Inflammatory macrophage (primary cell): ENCODE data around the gene SORCS2.

Source experiments
- DNase-seq, 2 donors: peaks; one replicate each; pipeline ENCODE4 v3.0.0-alpha.2; 2020 to 2022

The SORCS2 gene

DNA sequence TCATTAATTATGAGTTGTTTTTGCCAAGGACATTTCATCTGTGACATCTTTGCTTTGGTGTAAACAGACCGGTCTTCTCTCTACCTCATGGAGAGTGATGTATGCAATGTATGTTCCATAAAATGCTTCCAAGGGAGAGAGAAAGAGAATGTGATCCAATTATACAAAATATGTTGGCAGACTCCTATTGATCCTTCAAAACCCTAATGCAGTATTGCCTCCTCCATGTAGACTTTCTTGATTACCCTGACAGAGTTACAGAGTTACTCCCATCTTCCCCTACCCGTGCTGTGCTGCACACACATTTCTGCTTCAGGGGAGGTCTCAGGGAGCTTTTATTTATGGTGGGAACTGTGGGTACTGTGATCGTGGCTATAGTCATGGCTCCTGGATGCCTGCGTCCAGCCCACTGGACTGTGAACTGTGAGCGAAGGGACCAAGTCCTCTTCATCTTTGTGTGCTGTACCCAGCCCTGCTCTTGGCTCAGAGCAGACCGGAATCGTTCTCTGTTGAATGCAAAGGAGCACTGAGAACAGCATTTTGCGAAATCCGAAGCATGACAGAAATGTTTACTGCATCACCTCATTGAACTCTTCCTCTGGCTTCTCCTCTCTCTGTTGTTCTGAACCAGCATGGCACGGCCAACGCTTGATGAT, 32.7 kb downstream of the SORCS2 start:
- DNase-seq: no peak

DNA sequence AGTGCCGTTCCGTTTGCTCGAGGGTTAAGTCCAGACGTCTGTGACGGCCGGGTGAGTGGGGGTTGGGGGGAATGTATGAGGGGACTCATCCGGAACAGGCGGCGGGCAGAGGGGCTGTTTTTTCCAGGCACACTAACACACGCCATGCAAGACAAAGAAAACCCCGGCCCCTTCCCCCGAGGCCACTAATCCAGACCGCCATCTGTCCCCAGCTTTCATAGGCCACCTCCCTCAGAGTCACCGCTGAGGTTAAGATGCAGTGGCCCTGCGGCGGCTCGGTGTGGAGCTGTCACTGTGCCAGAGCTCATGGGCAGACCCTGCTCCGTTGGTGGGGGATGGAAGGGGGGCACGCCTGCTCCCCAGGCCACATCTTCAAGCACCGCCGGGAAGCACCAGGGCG, 34.1 kb downstream of the SORCS2 start:
- no peak for DNase-seq

DNA sequence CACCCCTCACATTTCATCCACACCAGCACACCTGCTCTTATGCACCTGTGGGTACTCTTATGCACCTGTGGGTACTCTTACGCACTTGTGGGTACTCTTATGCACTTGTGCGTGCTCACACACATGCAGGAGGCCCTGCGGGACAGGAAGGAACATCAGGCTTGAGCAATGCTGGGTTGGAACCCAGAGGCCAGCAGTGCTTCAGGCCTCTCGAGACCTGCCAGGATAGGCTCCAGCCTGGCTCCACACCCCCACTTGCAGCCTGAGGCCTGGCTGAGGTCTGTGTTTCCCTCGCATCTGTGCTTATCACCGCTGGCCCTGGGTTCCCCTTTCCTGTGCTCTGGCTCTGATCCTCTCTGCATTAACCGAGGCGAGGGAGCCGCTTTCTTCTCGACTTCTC, 34.7 kb downstream of the SORCS2 start:
- no peak for DNase-seq

DNA sequence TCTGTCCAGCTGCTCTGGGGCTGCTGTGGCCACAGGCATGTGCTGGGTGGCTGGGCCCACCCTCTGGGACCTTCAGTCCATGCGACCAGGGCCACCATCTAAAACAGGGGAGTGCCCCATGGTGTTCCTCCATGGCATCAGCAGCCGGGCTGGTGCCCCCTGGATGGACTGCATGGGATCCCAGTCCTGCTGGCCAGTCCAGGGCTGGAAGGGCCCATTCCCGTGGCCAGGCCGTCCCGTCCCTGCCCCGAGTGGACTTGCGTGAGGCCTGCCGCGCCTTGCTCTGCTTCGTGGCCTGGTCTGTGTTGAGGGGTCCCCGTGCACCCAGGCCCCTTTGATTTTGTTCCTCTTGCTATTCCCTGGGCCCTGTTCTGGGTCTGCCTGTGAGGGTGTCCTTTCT, 36.4 kb downstream of the SORCS2 start:
- no peak for DNase-seq

DNA sequence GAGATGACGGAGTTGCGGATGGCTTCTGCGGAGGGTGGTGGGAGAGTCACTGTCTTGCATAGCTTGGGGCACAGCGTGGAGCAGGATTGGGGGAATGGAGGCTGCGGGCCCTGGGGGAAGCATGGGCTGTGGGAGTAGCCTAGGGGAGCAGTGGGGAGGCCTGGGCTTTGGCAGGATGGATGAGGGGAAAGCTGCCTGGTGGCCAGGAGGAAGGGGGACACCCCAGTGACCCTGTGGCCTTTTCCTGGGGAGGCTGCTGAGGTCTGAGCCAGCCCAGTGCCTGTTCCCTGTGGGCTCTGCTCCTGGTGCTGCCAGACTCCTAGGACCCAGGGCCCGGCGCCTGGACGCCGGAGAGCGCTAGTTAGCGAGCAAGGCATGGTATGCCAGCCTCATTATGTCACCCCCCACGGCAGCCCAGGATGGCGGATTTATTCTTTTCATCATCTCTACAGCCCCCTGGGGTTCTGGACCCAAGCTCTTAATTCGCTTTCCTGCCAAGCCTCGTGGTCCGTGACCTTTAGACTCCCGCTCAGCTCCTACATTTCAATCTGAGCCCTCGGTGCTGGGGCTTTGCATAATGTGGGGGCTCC, 39.8 kb downstream of the SORCS2 start:
- no peak for DNase-seq

DNA sequence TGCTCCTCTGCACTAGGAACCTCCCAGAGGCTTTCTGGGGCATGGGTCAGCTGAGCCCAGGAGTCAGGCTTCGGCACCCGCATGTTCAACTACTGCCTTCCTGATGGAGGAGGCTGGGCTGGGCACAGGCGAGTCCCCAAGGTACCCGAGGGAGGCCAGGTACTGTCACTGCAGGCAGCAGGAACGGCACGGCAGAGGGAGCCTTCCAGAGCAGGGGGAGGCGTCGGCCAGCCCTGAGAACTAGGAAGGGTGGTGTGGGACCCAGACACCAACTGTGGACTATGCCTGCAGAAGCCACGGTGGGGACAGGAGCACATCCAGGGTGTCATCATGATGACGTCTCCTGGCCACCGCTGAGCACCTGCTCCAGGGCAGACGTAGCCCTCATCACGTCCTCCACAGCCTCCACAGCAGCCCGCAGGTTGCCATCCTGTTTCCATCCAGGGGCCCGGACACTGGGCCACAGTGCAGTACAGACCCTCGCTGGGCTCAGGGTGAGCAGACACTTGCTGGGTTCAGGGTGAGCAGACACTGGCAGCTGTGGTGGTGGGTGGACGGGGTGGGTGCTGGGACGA, 40.8 kb downstream of the SORCS2 start:
- DNase-seq: no peak

DNA sequence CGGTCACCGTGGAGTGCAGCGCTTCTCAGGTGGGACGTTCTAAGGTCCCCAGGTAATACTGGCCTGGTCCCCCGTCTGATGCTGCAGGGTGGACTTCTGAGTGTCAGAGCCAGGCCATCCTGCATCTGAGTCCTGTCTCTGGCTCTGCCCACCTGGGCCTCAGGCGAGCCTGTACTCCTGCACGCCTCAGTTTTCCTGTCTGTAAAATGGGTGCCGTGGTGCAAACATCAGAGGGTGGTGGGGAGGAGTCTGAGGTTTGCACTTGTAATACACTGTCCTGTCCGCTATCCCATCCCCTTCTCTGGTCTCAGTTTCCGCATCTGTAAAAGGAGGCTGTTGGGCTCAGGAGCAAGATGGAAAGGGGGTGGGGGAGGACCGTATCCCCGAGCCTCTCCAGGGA, 41.3 kb downstream of the SORCS2 start:
- DNase-seq: no peak

DNA sequence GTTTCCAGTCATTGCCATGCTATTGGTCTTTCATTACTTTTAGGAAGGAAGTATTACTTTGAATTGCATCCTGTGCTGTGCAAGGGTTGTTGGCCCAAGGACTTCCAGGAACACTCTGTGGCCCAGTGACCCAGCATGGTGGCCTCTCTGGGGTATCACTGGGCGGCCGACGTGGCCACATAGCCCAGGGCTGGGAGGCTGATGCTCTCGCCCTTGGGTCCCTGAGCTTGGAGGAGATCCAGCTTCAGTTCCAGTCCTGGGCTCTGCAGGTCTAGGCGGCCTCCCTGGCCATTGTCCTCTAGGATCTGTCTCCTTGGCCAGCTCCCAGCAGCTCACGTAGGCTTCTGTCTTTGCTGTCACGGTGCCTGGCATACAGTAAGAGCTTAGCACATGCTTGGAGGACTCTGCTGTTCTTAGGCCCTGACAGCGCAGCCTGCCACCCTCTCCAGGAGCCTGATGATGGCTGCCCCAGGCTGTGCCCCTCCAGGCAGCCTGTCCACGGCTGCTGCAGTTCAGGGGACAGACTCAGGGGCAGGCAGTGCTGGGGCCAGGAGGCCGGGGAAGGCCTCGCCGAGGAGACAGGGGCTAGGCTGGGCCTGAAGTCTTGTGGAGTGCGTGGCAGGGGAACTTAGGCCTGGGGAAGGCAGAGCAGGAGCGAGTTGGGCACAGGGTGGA, 42.2 kb downstream of the SORCS2 start:
- DNase-seq: no peak

DNA sequence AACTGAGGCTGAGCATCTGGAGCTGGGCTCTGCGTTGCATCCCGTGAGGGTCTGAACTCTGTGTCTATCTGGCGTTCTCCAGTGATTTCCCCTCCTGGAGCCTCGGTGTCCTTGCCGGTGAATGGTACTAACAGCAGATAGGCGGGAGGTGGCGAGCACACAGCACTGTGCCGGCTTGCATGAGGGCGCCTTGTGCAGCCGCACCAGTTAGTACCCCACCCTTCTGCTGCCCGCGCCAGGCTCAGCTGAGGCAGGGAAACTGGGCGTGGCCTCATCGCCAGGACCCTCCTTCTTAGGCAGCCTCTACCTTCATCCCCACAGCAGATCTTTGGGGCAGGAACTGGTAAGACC, 42.7 kb downstream of the SORCS2 start:
- no peak for DNase-seq

DNA sequence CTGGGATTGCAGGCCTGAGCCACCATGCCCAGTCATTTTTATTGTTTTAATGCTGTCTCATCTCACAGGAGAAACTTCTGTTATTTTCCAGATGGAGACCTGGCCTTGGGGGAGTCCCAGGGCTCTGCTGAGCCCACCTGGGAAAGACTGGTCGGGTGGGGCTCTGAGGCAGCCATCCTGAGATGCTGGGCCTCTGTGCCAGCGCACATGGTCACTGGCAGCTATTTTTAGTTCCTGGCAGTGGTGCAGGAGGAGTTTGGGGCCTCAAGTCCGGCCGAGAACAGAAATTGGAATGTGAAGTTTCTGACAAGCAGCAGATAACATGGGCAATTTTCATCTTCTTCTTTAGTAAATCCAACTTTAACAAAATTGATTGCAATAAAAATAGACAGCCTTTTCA, 44.5 kb downstream of the SORCS2 start:
- no peak for DNase-seq

DNA sequence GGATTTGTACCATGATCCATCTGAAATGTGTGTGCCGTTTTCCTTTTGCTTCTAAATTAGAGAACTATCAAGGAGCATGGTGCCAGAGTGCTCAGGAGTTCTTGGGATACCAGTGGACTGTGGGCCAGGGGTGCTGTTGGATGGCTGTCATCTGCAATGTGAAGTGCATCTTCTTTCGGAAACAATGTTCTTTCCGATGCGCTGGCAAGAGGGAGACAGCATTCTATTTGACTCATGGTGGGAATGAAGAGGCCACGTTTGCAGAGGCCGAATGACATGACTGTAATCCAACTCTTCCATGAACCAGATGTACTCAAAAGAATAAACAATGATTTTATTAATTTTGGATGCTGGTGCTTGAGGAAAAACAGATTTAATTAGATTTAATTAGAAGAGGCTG, 45.5 kb downstream of the SORCS2 start:
- no peak for DNase-seq

DNA sequence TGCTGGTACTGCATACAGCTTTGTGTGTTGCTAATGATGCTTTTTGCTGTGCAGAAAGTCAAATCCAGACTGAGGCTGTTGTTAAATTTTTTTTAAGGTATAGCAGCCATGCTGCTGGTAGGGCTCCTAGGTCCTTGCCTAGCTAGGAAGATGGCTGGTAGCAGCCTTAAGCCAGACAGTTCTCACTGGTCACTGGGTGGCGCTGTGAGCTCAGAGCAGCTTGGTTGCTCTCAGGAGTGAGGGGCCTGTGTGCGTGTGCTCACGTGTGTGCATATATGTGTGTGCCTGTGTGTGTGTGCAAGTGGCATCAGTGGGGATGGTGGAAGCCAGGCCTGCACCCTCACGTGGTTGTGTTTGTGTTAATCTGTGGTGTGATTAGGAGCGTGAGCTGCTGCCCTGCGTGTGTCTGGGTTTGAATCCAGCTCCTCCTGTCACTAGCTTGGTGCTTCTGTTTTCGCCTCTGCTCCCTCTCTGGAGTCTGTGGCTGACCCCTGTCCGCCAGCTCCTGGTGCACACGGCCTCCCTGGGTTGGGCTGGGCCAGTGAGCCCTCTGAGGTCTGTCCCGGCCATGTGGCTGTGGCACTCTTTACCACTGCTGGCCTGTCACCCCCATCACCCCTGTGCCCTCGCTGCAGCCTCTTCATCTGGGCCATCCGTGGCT, 46.1 kb downstream of the SORCS2 start:
- no peak for DNase-seq

DNA sequence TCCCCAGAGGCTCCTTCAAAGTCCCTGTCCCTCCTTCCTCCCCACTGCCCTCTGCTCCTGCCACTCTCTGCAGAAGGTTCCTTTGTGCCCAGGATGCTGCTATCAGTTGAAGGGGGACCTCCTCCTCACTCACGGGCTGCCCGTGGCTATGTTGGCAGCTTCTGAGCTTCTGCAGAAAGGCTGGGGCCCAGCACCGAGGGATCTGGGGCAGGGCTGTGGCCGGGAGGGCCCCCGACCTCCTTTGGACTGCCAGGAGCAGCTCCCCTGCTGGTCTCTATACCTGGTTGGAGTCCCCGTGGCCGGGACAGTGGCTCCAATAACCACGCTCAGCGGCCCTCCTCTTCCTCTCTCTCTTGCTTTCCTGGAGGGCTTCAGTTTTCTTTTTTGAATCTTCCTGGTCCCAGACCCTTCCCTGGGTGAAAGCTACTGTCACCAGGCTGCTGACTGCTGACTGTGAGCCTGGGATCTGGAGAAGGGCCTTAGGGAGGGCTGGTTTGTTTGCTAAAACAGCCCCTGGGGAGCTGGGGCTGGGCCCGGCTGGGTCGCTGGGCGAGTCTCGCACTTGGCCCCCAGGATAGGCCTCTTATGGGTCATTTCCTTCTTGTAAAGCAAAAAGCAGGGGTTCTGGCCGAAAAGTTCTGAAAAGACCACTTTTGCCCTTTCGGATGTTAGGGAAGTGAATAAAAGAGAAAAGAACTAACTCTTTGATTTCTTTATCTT, 46.9 kb downstream of the SORCS2 start:
- no peak for DNase-seq

DNA sequence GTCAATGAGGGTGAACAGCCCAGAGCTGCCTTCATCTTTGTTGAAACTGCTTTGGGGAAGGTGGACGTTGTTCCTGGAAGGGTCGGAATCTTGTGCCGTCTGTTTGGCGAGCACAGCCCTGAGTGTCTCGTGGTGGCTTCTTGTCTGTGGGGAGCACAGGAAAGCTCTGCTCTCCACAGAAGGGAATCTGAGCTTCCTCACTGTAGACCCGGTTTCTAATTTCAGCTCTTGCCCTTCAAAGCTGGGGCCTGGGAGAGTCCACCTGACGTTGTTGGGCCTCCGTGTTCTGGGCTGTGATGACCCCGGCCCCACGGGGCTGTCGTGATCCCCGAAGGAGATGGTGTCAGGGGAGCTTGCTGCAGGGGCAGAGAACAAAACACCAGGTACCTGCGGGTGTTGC, 47.5 kb downstream of the SORCS2 start:
- DNase-seq: no peak

DNA sequence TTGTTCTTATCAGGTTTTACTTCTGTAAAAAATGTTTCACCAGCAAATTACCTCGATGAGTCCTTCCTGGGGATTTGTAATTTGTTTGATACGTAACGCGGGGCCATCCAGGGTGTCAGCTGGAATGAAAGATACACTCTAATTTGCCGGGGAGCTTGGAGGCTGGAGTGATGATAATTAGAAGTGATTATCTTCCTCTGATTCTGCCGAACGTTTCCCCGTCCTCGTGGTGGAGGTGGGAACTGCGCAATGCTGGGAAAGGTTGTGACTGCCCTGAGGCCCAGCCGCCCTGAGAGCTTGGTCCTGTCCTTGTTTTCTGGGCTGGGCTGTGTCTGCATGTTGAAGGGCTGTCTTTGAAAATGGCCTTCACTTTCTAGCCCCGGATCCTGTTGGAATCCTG, 48.0 kb downstream of the SORCS2 start:
- no peak for DNase-seq

DNA sequence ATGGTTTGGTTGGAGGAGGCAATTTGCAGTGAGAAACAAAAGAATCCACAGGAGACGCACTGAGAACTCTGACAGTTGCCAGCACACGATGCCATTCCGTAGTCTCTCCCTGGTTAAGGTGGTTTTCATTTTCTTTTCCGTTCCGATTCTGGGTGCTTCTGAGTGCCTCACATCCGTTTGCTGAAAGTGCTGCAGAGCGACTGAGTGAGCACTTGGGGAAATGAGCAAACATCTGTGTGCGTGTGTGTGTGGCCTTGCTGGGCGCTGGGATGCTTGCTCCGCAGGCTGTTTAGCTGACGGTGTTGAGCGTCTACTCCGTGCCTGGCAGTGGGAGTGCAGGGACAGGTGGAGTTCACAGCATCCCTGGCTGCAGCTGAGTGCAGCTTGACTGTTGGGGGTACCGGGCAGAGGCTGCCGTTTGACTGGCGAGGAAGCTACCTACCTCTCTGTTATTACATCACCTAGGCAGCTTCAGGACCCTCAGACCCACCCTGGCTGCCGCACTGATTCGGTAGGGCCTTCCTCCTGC, 49.3 kb downstream of the SORCS2 start:
- no peak for DNase-seq

DNA sequence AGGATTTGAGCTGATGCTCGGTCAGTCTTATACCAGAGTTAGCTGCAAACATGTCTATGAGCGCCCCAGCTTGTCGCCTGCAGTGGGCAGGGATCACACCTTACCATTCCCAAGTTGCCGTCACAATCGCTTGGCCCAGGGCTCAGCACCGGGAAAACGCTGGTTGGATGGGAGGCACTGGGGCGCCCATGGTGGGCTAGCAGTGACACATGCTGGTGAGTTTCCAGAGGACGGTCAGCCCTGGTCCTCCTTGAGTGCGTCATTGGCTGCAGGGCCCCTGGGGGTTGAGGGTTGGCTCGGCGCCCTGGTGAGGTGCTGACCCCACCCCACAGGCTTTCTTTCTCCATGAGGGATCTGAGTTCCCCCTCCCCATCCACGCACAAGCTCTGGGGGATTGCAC, 50.4 kb downstream of the SORCS2 start:
- no peak for DNase-seq

DNA sequence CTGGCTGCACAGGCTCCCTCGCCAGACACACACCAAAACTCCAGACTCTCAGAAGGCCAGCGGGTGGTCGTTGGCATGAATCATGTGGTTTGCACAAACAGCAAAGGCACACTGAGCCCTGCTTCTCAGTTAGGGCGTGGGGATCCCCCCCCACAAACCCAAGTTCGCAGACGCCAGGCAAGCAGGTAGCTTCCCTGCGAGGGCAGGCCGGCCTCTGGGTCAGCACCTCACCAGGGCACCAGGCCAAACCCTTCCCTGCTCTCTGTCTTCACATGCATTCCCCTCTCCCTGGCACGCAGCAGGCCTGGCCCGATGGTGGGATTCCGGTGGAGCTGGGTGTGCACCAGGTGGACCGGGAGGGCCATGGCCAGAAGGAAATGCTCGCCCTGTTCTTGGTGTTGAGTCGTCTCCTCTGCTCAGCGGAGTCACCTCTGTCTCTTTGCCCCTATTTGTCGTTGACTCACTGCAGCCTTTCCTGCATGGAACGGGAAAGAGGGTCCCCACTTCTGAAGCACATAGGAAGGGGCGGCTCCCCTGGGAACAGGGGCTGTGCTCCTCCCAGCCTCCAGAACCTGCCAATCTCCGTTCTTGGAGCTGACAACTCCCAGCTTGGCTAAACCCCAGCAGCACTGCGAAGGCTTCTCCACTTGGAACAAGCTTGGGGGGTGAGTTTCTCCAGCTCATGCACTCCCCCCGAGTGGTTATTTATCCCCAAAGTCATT, 51.4 kb downstream of the SORCS2 start:
- no peak for DNase-seq

DNA sequence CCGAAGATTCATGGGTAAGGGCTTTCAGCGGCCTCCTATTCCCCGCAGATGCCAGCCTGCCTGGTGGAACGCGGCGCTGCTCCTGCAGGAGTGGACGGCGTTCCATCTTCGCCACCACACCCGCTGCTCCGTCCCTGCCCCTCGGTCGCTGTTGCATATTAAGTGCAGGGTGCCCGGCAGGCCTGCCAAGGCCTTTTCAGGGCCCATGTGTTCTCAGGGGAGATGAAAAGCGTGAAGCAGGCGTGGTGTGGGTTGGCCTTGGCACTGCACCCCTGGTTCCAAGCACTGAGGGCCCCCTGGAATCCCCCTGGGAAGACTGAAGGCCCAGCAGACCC, 52.0 kb downstream of the SORCS2 start:
- DNase-seq: no peak

DNA sequence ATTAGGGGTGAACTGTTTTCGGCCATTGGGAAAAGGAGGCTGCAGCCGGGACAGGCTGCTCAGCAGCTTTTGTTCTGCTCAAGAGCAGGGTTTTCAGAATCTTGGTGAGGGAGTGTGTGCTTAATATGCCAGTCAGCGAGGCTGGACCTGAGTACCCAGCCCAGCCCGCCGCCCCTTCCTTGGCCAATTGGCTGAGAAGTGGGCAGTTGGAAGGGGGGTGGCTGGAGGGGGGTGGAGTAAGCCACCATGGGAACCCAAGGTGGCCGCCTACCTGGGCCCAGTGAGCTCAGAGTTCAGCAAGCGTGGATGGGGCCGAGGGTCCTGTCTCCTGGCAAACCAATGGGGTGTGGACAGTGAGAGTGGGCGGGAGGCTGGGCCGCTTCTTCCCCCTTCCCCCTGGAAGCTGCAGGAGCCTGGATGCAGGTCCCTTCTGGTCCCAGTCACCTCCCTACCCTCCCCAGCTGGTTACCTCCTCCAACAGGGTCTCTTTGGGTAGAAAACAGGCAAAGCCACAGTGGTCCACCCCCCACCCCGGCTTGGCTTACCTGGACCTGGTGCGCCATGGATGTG, 52.5 kb downstream of the SORCS2 start:
- no peak for DNase-seq

DNA sequence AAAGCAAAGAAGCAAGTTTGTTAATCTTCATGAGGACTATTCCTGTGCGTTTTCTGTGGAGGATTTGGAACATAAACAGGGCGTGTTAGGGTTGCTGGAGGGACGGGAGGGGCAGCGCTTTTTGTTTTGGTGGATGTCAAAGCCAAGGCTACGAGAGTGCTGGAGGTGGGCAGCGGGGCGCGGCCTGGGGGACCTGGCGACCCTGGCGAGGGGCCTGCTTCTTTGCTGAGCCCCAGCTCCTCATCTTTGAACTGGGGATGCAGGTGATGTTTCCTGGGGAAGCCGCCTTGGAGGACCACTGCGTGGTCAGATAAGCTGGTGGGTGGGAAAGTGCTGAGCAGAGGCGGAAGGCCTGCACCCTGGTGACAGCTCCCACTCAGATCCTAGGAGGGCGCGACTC, 55.2 kb downstream of the SORCS2 start:
- DNase-seq: no peak

DNA sequence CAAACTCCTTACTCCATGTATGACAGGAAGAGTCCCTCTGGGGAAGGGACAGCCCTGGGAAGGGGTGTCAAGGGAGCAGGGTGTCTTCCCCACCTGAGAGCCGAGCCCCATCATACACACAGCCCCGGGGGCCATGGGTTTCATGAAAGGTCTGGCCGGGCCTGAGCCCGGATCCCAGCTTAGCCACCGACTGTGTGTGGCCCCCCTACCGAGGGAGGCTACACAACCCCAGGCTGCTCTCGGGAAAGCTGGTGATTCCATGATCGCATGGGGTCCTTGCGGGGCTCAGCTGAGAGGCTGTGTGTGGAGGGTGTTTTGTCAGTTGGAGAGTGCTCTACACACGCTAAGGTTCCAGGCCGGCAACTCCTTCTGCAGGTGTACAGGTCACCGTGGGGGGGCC, 55.6 kb downstream of the SORCS2 start:
- no peak for DNase-seq
